Muscle layer of duodenum (tissue), 2 donors: ENCODE data around the gene GRAMD4.

Experiments used
- H3K27ac ChIP-seq: one replicate; pipeline ENCODE4 v1.7.0; 2013; ENCODE audit warnings: mild to moderate bottlenecking, low read length
- H3K27me3 ChIP-seq: one replicate; pipeline ENCODE4 v1.7.0; 2013; ENCODE audit warnings: low read depth, mild to moderate bottlenecking, control low read depth, low read length
- H3K36me3 ChIP-seq, 2 donors: one replicate each; pipeline ENCODE4 v1.7.0; 2013; ENCODE audit warnings: low read length in 2 of 2, control low read depth in 1 of 2, mild to moderate bottlenecking in 1 of 2; ENCODE audit not compliant: insufficient read depth in 2 of 2, control insufficient read depth in 1 of 2
- H3K4me1 ChIP-seq, 2 donors: one replicate each; pipeline ENCODE4 v1.7.0; 2013; ENCODE audit warnings: low read length in 2 of 2, mild to moderate bottlenecking in 2 of 2, control low read depth in 1 of 2, moderate library complexity in 1 of 2; ENCODE audit not compliant: insufficient read depth in 2 of 2, control insufficient read depth in 1 of 2
- H3K4me3 ChIP-seq, 2 donors: one replicate each; pipeline ENCODE4 v1.7.0; 2013; ENCODE audit warnings: low read length in 2 of 2, low read depth in 1 of 2, mild to moderate bottlenecking in 1 of 2
- H3K9me3 ChIP-seq, 2 donors: one replicate each; pipeline ENCODE4 v1.7.0; 2013; ENCODE audit warnings: low read length in 2 of 2, control low read depth in 1 of 2, mild to moderate bottlenecking in 1 of 2; ENCODE audit not compliant: control insufficient read depth in 1 of 2
- donor health status: healthy.

Gene GRAMD4

DNA sequence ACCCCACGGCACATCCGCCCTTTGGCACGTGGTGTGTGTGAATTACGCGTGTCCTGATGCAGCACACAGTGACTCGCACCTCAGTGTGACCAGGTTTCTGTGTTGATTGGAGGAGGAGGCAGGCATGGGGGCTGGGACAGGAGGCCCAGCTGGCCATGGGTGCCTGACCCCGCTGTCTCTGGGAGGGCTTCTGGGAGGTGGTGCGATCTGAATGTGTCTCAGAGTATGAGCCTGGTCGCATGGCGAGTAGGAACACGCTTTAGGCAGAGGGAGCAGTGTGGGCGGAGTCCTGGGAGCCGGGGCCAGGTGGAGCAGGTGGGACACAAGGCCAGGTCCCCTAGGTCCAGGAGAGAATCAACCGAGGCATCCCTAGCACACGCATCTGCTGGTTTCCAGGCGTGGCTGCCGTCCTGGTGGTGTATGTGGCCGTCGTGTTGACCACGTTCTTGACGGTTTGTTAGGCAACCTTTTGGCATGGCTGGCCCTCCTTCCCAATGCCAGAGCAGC, 5.7 kb downstream of the GRAMD4 start:
- Histone ChIP-seq H3K27ac (no peak overlapping the region), H3K9me3 (no peaks in the 10 kb centered on the region), H3K36me3 (peaks cover 0 to 22% of the 10 kb centered on the region in 2 donors), H3K4me1 (peaks cover 0 to 12% of the 10 kb centered on the region in 2 donors), H3K4me3 (no peak overlapping the region), H3K27me3 (no peaks in the 10 kb centered on the region)

DNA sequence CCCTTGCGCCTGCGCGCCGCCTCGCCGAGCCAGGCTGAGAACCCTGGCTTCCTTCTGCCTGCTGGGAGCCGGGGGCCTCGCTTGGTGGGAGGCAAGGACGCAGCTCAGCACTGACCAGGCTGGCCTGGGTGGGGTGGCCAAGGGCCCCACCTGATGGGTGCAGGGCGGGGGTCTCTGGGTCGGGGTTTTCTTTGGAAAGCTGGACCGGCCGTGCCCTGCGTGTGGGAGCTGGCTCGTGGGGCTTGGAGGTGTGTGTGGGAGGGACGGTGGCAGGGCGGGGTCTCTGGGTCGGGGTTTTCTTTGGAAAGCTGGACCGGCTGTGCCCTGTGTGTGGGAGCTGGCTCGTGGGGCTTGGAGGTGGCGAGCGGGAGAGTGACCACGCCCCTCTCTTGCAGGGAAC, 6.2 kb downstream of the GRAMD4 start:
- Histone ChIP-seq H3K36me3 (peaks cover 0 to 26% of the 10 kb centered on the region in 2 donors), H3K4me3 (no peak overlapping the region), H3K9me3 (no peaks in the 10 kb centered on the region), H3K27me3 (no peaks in the 10 kb centered on the region), H3K4me1 (peaks cover 0 to 11% of the 10 kb centered on the region in 2 donors), H3K27ac (no peak overlapping the region)

DNA sequence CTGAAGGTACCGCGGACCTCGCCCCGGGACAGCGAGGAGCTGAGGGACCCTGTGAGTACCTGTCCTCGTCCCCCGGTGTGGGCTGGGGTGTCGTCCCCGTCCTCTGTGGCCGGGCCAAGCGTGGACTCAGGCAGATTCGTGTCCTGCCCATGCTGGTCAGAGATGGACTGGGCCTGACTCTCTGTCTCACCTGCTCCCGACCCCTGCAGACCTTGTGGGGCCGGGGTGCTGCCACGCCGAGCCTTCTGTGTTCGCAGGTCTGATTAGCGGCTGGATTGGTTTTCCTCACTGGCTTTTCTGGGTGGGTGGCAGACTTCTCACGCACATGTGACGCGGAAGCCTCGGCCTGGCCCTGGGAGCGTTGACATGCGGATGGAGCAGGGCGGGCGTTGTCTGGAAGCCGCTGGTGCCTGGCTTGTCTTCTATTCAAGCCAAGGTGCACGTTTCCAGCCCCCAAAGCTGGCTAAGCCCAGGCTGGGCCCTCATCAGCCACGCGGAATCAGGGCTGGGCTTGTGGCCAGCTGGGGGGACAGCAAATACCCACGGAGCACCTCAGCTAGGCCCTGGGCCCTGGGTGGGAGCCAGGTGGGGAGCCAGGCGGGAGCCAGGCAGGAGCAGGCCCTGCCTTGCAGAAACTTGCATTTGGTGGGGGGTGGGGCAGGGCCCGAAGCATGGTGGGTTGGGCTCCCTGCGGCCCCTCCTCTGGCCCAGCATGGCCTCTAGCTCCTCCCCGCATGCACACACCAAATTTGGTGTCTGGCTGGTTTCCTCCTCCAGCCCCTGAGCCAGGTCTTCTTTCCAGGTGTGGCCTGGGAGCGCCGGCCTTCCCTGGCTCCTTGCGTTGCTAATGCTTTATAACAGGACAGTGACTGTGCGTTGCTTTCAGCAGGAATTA, 7.0 kb downstream of the GRAMD4 start:
- peaks cover 0 to 3% of the 10 kb centered on the region in 2 donors for H3K4me1 ChIP-seq
- H3K27me3 ChIP-seq = no peaks in the 10 kb centered on the region
- H3K4me3 ChIP-seq = no peak overlapping the region
- no peak overlapping the region for H3K27ac ChIP-seq
- H3K36me3 ChIP-seq = peaks cover 0 to 26% of the 10 kb centered on the region in 2 donors
- H3K9me3 ChIP-seq = no peaks in the 10 kb centered on the region

DNA sequence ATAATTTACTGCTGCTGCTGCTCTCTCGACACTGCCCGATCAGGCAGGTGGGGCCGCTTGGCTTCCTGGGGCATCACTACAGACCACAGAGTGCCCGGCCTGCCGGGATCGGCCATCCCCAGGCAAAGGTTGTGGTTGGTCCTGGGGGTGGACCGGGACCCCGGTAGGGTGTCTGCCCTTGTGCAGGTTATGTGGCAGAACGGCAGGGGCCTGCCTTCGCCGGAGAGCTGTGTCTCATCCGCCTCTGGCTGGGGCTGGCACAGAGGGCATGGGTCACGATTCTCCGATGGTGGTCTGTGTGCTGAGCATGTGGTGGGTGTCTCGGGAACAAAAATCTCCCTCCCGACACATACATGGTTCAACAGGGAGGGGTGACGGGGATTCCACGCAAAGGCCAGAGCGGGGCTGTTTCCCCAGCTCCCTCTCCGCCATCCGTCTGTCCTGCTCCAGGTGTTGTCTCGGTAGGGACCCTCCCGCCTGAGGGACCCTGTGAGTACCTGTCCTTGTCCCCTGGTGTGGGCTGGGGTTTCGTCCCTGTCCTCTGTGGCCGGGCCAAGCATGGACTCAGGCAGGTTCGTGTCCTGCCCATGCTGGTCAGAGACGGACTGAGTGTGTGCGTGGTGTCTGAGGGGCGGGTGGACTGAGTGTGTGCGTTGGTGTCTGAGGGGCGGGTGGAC, 7.8 kb downstream of the GRAMD4 start:
- no peak overlapping the region for H3K4me3 ChIP-seq
- no peaks in the 10 kb centered on the region for H3K4me1 ChIP-seq
- H3K36me3 ChIP-seq = peaks cover 0 to 26% of the 10 kb centered on the region in 2 donors
- H3K9me3 ChIP-seq = no peaks in the 10 kb centered on the region
- no peak overlapping the region for H3K27ac ChIP-seq
- no peaks in the 10 kb centered on the region for H3K27me3 ChIP-seq

DNA sequence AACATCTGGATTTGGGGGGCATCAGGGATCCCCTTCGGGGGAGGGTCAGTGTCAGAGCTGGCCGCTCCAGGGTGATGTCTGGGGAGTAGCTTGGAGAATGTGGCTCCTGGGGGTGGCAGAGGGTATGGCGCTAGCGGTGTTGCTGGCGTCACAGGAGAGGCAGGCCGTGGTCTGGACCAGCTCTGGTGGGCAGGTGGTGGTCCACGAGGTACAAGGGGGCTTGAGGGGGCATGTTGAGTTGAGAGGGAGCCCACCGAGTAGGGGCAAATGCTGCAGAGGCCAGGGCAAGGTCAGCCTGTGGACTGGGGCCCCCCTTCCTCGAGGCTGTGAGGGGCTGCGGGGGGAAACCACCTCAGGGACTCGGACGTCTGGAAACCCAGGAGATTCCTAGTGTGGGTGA, 8.6 kb downstream of the GRAMD4 start:
- Histone ChIP-seq H3K4me1 (no peaks in the 10 kb centered on the region), H3K4me3 (no peak overlapping the region), H3K27me3 (no peaks in the 10 kb centered on the region), H3K36me3 (peaks cover 0 to 26% of the 10 kb centered on the region in 2 donors), H3K27ac (no peak overlapping the region), H3K9me3 (no peaks in the 10 kb centered on the region)

DNA sequence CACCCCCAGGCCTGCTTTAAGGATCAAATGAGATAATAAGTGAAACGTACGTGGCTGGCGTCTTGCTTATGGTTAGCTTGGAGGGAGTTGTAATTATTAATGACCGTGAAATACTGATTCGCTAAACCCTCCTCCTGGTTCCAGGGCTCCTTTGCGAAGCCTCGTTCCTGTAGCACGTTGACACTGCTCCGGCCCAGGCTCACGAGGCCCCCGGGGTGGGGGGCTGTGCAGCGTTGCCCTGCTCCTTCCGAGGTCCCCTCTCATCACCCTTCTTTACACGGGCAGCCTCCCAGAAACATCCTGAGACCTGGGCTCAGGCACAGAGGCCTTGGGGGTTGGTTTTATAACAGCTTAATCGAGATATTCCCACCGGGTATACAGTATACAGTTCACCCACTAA, 9.1 kb downstream of the GRAMD4 start:
- Histone ChIP-seq H3K27me3 (no peaks in the 10 kb centered on the region), H3K9me3 (no peaks in the 10 kb centered on the region), H3K36me3 (peaks cover 0 to 26% of the 10 kb centered on the region in 2 donors), H3K4me1 (no peaks in the 10 kb centered on the region), H3K27ac (no peak overlapping the region), H3K4me3 (no peak overlapping the region)

DNA sequence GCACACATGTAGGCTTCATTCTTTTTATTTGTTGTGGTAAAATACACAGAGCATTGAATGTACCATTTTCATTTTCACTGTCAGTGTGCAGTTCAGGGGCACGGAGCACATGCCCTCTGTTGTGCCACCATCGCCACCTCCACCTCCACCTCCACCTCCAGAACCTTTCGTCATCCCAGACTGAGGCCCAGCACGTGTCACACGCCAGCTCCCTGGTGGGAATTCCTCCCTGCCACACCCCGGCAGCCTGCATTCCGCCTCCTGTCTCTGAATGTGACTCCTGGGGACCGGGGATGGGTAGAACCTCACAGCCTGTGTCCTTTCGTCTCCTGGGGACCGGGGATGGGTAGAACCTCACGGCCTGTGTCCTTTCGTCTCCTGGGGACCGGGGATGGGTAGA, 10.9 kb downstream of the GRAMD4 start:
- Histone ChIP-seq H3K27me3 (no peaks in the 10 kb centered on the region), H3K27ac (no peak overlapping the region), H3K36me3 (peaks cover 0 to 26% of the 10 kb centered on the region in 2 donors), H3K4me1 (peaks cover 0 to 11% of the 10 kb centered on the region in 2 donors), H3K4me3 (no peak overlapping the region), H3K9me3 (no peaks in the 10 kb centered on the region)

DNA sequence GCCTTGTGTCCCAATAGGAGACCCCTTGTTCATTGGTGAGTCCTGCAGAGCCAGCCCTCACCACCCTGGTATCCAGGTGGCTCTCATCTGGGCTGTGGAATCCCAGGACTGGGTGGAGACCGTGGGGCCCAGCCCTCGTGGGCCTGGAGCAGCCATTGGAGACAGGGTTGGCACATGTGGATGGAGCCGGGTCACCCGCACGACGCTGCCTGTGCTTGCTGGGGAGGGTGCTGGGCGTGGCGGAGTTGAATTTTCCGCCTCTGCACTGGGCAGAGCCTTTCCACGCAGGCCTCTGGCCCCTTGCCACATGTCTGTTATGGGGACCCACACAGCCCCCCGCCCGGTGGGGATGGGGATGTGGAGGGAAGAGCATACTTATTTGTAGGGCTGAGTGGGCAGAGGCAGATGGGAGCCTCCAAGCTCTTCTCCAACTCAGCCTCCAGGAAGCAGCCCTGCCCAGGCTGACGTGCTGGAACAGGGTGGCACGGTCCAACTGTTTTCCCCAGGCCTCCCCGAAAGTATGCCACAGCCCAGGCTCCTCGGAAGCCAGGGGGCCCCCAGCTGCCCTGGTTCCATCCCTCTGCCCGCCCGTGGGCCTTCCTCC, 12.6 kb downstream of the GRAMD4 start:
- Histone ChIP-seq H3K9me3 (no peaks in the 10 kb centered on the region), H3K27ac (no peak overlapping the region), H3K4me3 (no peak overlapping the region), H3K36me3 (peaks cover 0 to 16% of the 10 kb centered on the region in 2 donors), H3K4me1 (peaks cover 0 to 13% of the 10 kb centered on the region in 2 donors), H3K27me3 (no peaks in the 10 kb centered on the region)

DNA sequence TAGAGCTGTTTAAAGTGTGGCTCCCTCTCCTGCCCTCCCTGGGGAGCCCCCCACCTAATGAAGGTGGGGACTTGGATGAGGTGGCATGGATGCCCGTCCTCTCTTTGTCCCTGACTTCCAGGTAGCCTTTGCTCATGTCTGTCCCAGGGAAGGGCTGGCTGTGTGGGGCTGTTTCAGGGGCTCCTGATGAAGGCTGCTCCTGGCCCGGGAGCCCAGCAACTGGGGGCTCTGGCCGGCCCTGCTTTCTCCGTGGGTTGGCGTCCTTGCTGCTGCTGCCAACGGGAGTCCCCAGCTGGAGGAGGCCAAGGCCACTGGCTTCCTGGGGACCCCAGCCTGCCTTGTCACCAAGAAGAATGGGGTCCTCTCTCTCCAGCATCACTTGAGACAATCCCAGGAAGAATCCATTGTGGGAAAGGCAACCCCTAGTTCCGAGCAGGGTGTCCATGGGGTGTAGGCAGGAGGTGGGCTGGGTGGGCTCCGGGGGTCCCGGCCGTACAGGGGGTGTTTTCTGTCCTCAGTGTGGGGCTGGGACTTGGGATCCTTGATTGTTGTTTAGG, 13.2 kb downstream of the GRAMD4 start:
- Histone ChIP-seq H3K27ac (no peak overlapping the region), H3K27me3 (no peaks in the 10 kb centered on the region), H3K36me3 (peaks cover 0 to 15% of the 10 kb centered on the region in 2 donors), H3K4me3 (no peak overlapping the region), H3K4me1 (peaks cover 0 to 19% of the 10 kb centered on the region in 2 donors), H3K9me3 (no peaks in the 10 kb centered on the region)

DNA sequence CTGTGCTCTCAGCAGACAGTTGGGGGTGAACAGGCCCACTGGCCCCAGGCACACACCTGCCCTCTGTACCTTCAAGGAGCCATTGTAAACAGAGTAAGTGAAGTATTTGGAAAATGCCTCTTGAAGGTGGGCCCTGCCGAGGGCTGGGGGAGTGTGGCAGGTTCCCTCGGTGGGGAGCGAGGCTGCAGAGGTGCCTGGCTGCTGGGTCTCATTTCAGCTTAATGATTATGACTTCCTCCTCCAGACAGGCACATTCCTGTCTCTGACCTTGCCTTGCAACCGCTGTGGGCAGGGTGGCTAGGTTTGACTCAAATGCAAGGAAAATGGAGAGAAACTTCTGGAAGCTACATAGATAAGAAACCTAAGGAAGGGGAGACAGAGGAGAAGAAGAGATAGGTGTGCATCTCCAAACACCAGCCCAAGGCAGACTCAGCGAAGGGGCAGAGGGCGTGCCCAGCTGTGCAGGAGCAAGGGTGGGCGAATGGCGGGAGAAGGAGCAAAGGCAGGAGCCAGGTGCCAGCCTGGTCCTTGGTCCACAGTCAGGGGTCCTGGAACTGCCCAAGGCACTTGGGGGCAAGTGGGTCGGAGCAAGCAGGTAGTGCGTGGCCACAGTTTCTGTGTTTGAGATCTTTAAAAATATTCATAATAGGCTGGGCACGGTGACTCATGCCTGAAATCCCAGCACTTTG, 14.0 kb downstream of the GRAMD4 start:
- peaks cover 0 to 15% of the 10 kb centered on the region in 2 donors for H3K36me3 ChIP-seq
- no peaks in the 10 kb centered on the region for H3K27me3 ChIP-seq
- no peak overlapping the region for H3K4me3 ChIP-seq
- H3K27ac ChIP-seq = no peak overlapping the region
- peaks cover 0 to 26% of the 10 kb centered on the region in 2 donors for H3K4me1 ChIP-seq
- no peaks in the 10 kb centered on the region for H3K9me3 ChIP-seq
